Measurements from ENCODE around the gene ZFHX2.
A peak's percentile ranks its signal among the peaks of the same experiment; 100 is the strongest.

Gene ZFHX2

DNA sequence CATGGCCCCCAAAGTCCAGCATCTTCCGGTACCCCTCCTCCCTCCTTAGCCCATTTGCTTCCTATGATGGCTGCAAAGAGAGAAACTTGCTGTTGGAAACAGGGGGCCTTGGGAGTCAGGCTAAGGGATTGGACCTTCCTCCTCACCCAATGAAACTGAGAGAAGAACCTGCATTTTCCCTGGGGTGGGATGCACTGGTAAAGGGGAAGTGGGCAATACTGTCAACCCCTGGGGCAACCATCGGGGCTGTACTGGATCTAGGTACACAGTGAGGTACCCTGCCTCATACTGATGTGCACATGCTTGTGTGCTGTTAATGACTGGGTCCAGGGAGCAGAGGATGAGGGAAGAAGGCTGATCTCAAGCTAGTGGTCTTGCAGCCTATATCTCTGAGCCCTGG, 38.0 kb upstream of the ZFHX2 start:
- no peak for TF ChIP-seq RAD21 (IDR thresholded peaks at IDR 0.05; ENCODE audit: low read depth)
- TF ChIP-seq, protein P1, sequence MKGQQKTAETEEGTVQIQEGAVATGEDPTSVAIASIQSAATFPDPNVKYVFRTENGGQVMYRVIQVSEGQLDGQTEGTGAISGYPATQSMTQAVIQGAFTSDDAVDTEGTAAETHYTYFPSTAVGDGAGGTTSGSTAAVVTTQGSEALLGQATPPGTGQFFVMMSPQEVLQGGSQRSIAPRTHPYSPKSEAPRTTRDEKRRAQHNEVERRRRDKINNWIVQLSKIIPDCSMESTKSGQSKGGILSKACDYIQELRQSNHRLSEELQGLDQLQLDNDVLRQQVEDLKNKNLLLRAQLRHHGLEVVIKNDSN (IDR thresholded peaks at IDR 0.05): no peak
- no peak for TF ChIP-seq TAF1 (IDR thresholded peaks at IDR 0.05; ENCODE audit: low read depth)
- TF ChIP-seq NFIC (IDR thresholded peaks at IDR 0.05): no peak
- TF ChIP-seq TCF12 (IDR thresholded peaks at IDR 0.05; ENCODE audit: low read depth): no peak
- no peak for TF ChIP-seq TEAD4 (IDR thresholded peaks at IDR 0.05)
- no peak for TF ChIP-seq FOXM1 (IDR thresholded peaks at IDR 0.05; ENCODE audit: borderline replicate concordance, low read depth)
- no peak for TF ChIP-seq CEBPB (IDR thresholded peaks at IDR 0.05)
- TF ChIP-seq CREB1 (IDR thresholded peaks at IDR 0.05; ENCODE audit: low read depth): no peak
- TF ChIP-seq, protein P2, sequence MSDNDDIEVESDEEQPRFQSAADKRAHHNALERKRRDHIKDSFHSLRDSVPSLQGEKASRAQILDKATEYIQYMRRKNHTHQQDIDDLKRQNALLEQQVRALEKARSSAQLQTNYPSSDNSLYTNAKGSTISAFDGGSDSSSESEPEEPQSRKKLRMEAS (IDR thresholded peaks at IDR 0.05): no peak
- TF ChIP-seq, protein P3, sequence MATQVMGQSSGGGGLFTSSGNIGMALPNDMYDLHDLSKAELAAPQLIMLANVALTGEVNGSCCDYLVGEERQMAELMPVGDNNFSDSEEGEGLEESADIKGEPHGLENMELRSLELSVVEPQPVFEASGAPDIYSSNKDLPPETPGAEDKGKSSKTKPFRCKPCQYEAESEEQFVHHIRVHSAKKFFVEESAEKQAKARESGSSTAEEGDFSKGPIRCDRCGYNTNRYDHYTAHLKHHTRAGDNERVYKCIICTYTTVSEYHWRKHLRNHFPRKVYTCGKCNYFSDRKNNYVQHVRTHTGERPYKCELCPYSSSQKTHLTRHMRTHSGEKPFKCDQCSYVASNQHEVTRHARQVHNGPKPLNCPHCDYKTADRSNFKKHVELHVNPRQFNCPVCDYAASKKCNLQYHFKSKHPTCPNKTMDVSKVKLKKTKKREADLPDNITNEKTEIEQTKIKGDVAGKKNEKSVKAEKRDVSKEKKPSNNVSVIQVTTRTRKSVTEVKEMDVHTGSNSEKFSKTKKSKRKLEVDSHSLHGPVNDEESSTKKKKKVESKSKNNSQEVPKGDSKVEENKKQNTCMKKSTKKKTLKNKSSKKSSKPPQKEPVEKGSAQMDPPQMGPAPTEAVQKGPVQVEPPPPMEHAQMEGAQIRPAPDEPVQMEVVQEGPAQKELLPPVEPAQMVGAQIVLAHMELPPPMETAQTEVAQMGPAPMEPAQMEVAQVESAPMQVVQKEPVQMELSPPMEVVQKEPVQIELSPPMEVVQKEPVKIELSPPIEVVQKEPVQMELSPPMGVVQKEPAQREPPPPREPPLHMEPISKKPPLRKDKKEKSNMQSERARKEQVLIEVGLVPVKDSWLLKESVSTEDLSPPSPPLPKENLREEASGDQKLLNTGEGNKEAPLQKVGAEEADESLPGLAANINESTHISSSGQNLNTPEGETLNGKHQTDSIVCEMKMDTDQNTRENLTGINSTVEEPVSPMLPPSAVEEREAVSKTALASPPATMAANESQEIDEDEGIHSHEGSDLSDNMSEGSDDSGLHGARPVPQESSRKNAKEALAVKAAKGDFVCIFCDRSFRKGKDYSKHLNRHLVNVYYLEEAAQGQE (IDR thresholded peaks at IDR 0.05; ENCODE audit: low read depth): no peak
- TF ChIP-seq EGR1 (IDR thresholded peaks at IDR 0.05): no peak
- no peak for TF ChIP-seq ZBTB7A (IDR thresholded peaks at IDR 0.05; ENCODE audit: low read depth)
- no peak for TF ChIP-seq EP300 (IDR thresholded peaks at IDR 0.05; ENCODE audit: borderline replicate concordance)
- TF ChIP-seq YY1 (IDR thresholded peaks at IDR 0.05; ENCODE audit: low read depth): no peak

DNA sequence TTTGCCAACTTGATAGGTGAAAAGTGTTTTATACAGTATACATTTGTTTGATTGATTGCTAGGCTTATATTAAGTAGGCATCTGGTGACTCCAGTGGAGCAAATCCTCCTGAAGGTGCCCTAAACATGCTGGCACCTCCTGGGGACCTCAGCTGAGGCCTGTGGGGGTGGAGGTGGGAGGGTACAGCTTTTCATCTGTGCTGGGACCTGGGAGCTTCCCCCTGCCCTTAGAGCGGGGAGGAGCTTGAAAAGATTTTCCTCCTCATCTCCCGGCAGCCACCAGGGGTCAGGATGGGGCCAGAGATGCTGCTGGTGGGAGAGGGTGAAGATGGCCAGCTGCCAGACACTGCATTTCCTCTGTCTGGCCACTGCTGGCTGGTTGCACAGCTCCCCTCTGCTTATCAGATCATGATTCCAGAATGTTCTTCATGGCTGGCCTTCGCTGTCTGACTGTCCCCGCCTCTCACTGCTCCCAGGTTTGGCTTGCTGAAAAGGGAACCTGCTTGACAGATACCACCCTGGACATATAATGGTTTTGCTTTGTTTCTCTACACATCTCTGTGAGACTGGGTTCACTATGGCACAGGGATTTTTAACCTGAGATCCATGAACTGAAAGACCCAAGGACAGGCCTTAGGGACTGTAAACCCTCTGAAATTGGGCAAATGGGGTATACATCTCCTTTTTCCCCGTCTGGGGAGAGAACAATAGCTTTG, 37.5 kb upstream of the ZFHX2 start:
- TF ChIP-seq TAF1 (IDR thresholded peaks at IDR 0.05; ENCODE audit: low read depth) (no peak), RAD21 (IDR thresholded peaks at IDR 0.05; ENCODE audit: low read depth) (peak; percentile 78), ZBTB7A (IDR thresholded peaks at IDR 0.05; ENCODE audit: low read depth) (peak; percentile 53; the same call in 1 of the 2 replicates), EP300 (IDR thresholded peaks at IDR 0.05; ENCODE audit: borderline replicate concordance) (no peak), TCF12 (IDR thresholded peaks at IDR 0.05; ENCODE audit: low read depth) (no peak), NFIC (IDR thresholded peaks at IDR 0.05) (peak; percentile 82), FOXM1 (IDR thresholded peaks at IDR 0.05; ENCODE audit: borderline replicate concordance, low read depth) (no peak)

DNA sequence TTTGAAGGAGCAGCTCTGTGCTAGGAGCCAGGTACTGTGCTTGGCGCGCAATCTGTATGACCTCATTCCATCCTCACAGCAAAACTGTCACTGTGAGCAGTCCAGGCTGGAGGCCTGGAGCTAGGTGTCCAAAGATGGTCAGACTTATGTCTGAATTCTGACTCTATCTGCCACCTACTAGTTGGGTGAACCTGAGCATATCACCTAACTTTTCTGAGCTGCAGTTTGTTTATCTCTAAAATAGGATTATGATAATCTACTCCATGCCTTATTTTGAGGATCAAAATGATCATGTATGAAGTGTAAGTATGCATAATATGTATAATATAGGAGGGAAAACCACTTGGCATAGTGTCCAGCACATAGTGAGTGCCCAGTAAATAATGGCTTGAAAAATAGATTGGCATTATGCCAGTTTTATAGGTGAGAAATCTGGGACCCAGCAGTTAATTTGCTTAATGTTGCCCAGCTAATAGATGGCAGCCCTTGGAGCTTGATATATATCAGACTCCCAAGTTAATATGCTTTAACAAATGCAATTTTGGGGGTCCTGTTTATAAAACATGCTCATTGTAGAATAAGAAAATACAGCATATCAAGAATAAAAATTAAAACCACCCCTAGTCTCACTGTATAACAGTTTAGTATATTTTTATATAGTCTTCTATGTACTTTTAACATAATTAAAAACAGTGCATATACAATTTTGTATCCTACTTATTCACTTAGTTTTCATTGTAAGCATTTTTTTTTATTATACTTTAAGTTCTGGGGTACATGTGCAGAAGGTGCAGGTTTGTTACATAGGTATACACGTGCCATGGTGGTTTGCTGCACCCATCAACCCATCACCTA, 31.6 kb upstream of the ZFHX2 start:
- no peak for TF ChIP-seq TEAD4 (IDR thresholded peaks at IDR 0.05)
- no peak for TF ChIP-seq EGR1 (IDR thresholded peaks at IDR 0.05)
- TF ChIP-seq, protein P2 (IDR thresholded peaks at IDR 0.05): no peak
- TF ChIP-seq, protein P1 (IDR thresholded peaks at IDR 0.05): no peak
- no peak for TF ChIP-seq FOXM1 (IDR thresholded peaks at IDR 0.05; ENCODE audit: borderline replicate concordance, low read depth)
- no peak for TF ChIP-seq ZBTB7A (IDR thresholded peaks at IDR 0.05; ENCODE audit: low read depth)
- TF ChIP-seq, protein P3 (IDR thresholded peaks at IDR 0.05; ENCODE audit: low read depth): no peak
- no peak for TF ChIP-seq TAF1 (IDR thresholded peaks at IDR 0.05; ENCODE audit: low read depth)
- no peak for TF ChIP-seq EP300 (IDR thresholded peaks at IDR 0.05; ENCODE audit: borderline replicate concordance)
- no peak for TF ChIP-seq TCF12 (IDR thresholded peaks at IDR 0.05; ENCODE audit: low read depth)
- TF ChIP-seq YY1 (IDR thresholded peaks at IDR 0.05; ENCODE audit: low read depth): no peak
- TF ChIP-seq RAD21 (IDR thresholded peaks at IDR 0.05; ENCODE audit: low read depth): no peak
- no peak for TF ChIP-seq NFIC (IDR thresholded peaks at IDR 0.05)

DNA sequence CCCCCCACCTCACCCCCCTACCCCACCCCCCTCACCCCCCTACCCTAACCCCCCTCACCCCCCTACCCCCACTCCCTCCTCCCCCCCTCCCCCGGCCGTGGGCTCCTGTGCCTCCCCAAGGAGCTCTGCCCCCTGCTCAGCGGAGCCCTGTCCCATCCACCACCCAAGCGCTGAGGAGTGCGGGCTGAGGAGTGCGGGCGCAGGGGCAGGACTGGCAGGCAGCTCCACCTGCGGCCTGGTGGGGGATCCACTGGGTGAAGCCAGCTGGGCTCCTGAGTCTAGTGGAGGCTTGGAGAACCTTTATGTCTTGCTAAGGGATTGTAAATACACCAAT, 29.4 kb upstream of the ZFHX2 start:
- TF ChIP-seq CEBPB (IDR thresholded peaks at IDR 0.05) (no peak), ZBTB7A (IDR thresholded peaks at IDR 0.05; ENCODE audit: low read depth) (no peak), NFIC (IDR thresholded peaks at IDR 0.05) (no peak), YY1 (IDR thresholded peaks at IDR 0.05; ENCODE audit: low read depth) (no peak), EGR1 (IDR thresholded peaks at IDR 0.05) (no peak), TEAD4 (IDR thresholded peaks at IDR 0.05) (no peak), EP300 (IDR thresholded peaks at IDR 0.05; ENCODE audit: borderline replicate concordance) (no peak)
- TF ChIP-seq, protein P3 (IDR thresholded peaks at IDR 0.05; ENCODE audit: low read depth): no peak
- TF ChIP-seq, protein P2 (IDR thresholded peaks at IDR 0.05): no peak
- TF ChIP-seq, protein P1 (IDR thresholded peaks at IDR 0.05): no peak
